SK-N-MC (cell line): ENCODE results near the gene SNX17.

Source experiments
- EZH2 ChIP-seq: fragments of 200-600 bp; sonication (generic); IDR thresholded peaks from one replicate; pipeline ENCODE4 v1.6.1; 2017; ENCODE audit warnings: antibody characterized with exemption
- FOXP2 ChIP-seq: optimal IDR thresholded peaks from 2 replicates; pipeline ENCODE3; 2011; ENCODE audit warnings: mild to moderate bottlenecking, moderate library complexity; ENCODE audit not compliant: insufficient read depth; ENCODE audit errors: extremely low read length, control extremely low read depth
- POLR2AphosphoS5 ChIP-seq: IDR thresholded peaks from 2 replicates; pipeline ENCODE4 v1.6.1; 2012; ENCODE audit warnings: mild to moderate bottlenecking, low read depth, low read length, borderline replicate concordance

DNA sequence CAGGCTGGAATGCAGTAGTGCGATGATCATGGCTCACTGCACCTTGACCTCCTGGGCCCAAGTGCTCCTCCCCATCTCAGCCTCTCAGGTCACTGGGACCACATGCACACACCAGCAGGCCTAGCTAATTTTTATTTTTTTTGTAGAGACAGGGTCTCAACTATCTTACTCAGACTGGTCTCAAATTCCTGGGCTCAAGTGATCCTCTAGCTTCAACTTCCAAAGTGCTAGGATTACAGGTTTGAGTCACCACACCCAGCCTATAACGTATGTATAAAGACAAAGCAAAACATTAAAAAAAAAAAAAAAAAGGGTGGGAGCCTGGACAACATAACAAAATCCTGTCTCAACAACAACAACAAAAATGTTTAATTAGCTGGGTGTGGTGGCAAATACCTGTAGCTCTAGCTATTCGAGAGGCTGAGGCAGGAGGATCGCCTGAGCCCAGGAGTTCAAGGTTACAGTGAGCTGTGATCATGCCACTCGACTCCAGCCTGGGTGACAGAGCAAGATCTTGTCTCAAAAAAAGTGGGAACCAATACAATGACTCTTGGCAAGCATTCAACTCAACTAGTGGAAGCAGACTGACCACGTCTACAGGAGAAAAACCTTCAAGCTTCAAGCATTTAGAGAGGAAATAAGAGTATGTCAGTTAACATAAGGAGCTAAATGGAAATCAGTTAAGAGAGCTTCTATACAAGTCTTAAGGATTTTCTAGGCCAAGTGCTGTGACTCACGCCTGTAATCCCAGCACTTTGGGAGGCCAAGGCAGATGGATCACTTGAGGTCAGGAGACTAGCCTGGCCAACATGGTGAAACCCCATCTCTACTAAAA, 16.4 kb upstream of the SNX17 start:
- TF ChIP-seq POLR2AphosphoS5 (no peak), EZH2 (no peak), FOXP2 (no peak)
